Measurements from ENCODE around the gene PALD1.

DNA sequence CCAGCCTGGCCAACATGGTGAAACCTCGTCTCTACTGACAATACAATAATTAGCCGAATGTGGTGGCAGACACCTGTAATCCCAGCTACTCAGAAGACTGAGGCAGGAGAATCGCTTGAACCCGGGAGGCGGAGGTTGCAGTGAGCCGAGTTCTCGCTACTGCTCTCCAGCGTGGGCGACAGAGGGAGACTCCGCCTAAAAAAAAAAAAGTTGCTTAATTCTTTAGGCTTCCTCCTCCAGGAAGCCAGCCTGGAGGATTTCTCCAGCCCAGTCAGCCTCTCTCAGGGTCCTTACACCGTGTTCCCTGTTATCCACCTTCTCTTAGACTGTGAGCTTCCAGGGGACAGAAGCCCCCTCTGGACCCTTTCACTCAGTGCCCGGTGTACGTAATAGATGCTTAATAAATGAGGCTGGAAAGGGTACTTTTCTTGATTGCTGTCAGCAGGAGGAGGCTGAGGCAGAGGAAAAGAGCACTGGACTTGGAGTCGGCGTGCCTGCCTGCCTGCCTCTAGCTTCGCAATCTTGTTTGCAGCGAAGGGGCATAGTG is 20.7 kb upstream of the PALD1 start:
- TF ChIP-seq, protein P1, sequence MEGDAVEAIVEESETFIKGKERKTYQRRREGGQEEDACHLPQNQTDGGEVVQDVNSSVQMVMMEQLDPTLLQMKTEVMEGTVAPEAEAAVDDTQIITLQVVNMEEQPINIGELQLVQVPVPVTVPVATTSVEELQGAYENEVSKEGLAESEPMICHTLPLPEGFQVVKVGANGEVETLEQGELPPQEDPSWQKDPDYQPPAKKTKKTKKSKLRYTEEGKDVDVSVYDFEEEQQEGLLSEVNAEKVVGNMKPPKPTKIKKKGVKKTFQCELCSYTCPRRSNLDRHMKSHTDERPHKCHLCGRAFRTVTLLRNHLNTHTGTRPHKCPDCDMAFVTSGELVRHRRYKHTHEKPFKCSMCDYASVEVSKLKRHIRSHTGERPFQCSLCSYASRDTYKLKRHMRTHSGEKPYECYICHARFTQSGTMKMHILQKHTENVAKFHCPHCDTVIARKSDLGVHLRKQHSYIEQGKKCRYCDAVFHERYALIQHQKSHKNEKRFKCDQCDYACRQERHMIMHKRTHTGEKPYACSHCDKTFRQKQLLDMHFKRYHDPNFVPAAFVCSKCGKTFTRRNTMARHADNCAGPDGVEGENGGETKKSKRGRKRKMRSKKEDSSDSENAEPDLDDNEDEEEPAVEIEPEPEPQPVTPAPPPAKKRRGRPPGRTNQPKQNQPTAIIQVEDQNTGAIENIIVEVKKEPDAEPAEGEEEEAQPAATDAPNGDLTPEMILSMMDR (IDR thresholded peaks at IDR 0.05) = no peak
- peak; percentile 42 for TF ChIP-seq EZH2phosphoT487 (IDR thresholded peaks at IDR 0.05)

All from neural progenitor cell (in vitro differentiated cells).